Vagina (tissue), 2 donors: ENCODE measurements around the gene USH1C.

Experiments used
- CTCF ChIP-seq, 3 experiments: fragments of 450-650 bp in 2 of 3; fragments of 200-600 bp in 1 of 3; sonication (generic) in 1 of 3; IDR thresholded peaks; one replicate each; pipeline ENCODE4 v1.5.1; 2017 to 2019; ENCODE audit warnings: antibody characterized with exemption in 3 of 3, mild to moderate bottlenecking in 2 of 3, moderate library complexity in 2 of 3
- POLR2AphosphoS5 ChIP-seq, 2 donors: sonication (generic); formaldehyde crosslinking; IDR thresholded peaks; one replicate each; pipeline ENCODE4 v1.9.0; 2017; ENCODE audit warnings: antibody characterized with exemption in 2 of 2, mild to moderate bottlenecking in 2 of 2, low read depth in 1 of 2; ENCODE audit not compliant: insufficient read depth in 1 of 2

DNA sequence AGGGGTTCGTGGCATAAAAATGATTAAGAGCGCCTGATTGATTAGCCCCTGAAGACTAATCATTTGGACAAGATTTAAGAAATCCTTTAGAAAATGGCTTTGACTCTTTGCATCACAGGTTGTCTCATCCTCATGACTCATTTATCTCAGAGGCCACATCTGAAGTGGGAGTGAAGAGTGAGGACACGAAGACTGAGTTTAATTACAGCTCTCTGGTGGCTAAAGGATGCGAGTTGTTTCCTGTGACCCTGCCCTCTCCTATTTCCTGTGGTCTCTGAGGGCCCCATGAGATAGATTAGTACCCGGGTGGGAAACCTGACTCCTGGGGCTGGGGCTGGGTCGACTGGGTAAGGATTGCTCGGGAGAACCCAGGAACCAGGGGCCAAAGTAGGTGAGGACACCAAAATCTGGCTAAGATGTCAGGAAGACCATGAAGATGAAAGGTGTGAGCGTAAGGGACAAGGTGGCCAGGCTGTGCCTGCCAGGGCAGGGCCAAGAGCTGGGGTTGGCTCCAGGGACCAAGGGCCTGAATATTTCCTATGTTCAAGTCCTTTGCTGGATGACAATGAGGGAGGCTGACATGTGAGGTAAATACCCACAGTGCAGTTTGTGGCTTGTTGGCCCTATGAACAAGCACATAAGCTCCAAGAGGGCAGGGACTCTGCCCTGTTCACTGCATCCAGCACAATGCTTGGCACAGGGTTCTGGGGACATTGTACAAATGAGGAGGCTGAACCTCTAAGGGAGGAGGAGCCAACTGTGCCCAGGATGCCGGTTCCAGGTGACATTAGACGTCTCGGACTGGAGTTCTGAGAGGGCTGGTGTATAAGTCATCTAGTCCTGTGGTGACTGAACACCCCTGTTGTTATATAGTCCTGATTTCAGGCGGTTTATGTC is 6.5 kb upstream of the USH1C start:
- TF ChIP-seq POLR2AphosphoS5 (IDR thresholded peaks at IDR 0.05; ENCODE audit: insufficient read depth in 1 of 2, low read depth in 1 of 2): no peak
- no peak for TF ChIP-seq CTCF (IDR thresholded peaks at IDR 0.05)
